Ishikawa (cell line): Measurements from ENCODE around the gene CROCC2.

Experiments
- CEBPB ChIP-seq: IDR thresholded peaks from 2 replicates; pipeline ENCODE4 v1.6.1; 2012
- CREB1 ChIP-seq: IDR thresholded peaks from 2 replicates; pipeline ENCODE4 v1.6.1; 2012; ENCODE audit warnings: low read depth
- EGR1 ChIP-seq: IDR thresholded peaks from 2 replicates; pipeline ENCODE4 v1.6.1; 2012
- EP300 ChIP-seq: IDR thresholded peaks from 2 replicates; pipeline ENCODE4 v1.6.1; 2012; ENCODE audit warnings: borderline replicate concordance
- FOXM1 ChIP-seq: IDR thresholded peaks from 2 replicates; pipeline ENCODE4 v1.6.1; 2012; ENCODE audit warnings: low read depth, borderline replicate concordance
- MAX ChIP-seq: IDR thresholded peaks from 2 replicates; pipeline ENCODE4 v1.6.1; 2012
- NFIC ChIP-seq: IDR thresholded peaks from 2 replicates; pipeline ENCODE4 v1.6.1; 2012
- RAD21 ChIP-seq: IDR thresholded peaks from 2 replicates; pipeline ENCODE4 v1.6.1; 2012; ENCODE audit warnings: low read depth
- REST ChIP-seq: IDR thresholded peaks from 2 replicates; pipeline ENCODE4 v1.6.1; 2012; ENCODE audit warnings: low read depth, mild to moderate bottlenecking
- TAF1 ChIP-seq: IDR thresholded peaks from 2 replicates; pipeline ENCODE4 v1.6.1; 2012; ENCODE audit warnings: low read depth, mild to moderate bottlenecking
- TCF12 ChIP-seq: IDR thresholded peaks from 2 replicates; pipeline ENCODE4 v1.6.1; 2012; ENCODE audit warnings: low read depth
- TEAD4 ChIP-seq: IDR thresholded peaks from 2 replicates; pipeline ENCODE4 v1.6.1; 2012
- USF1 ChIP-seq: IDR thresholded peaks from 2 replicates; pipeline ENCODE4 v1.6.1; 2012
- YY1 ChIP-seq: IDR thresholded peaks from 2 replicates; pipeline ENCODE4 v1.6.1; 2012; ENCODE audit warnings: low read depth
- ZBTB7A ChIP-seq: IDR thresholded peaks from 2 replicates; pipeline ENCODE4 v1.6.1; 2012; ENCODE audit warnings: low read depth

The CROCC2 gene

GRCh38 chr2:240901986-240902614 is 4.0 kb upstream of the CROCC2 start:
- TF ChIP-seq EP300 (no peak), NFIC (no peak), MAX (no peak), RAD21 (no peak), USF1 (no peak), TAF1 (no peak), EGR1 (no peak), ZBTB7A (no peak)

GRCh38 chr2:240902615-240903041 is 3.5 kb upstream of the CROCC2 start:
- TF ChIP-seq NFIC (peak; percentile 36; the same call in 1 of the 2 replicates), CREB1 (no peak), EP300 (peak; percentile 54; the same call in 1 of the 2 replicates), TCF12 (peak; percentile 57; the same call in 1 of the 2 replicates)

- TF ChIP-seq TEAD4 = no peak
- TF ChIP-seq CEBPB = no peak
- no peak for TF ChIP-seq CREB1
- TF ChIP-seq TAF1 = no peak
- no peak for TF ChIP-seq USF1
Measured at GRCh38 chr2:240903191-240904060, 2.7 kb upstream of the CROCC2 start.

- TF ChIP-seq TAF1 (no peak), TEAD4 (no peak), FOXM1 (no peak), USF1 (no peak), YY1 (no peak), EGR1 (no peak), REST (no peak), MAX (no peak), RAD21 (no peak), CEBPB (no peak), EP300 (peak; percentile 12; the same call in 1 of the 2 replicates), ZBTB7A (peak; percentile 43; the same call in 1 of the 2 replicates), CREB1 (no peak)
Measured at GRCh38 chr2:240904216-240905175, 1.6 kb upstream of the CROCC2 start.

GRCh38 chr2:240905176-240905781 is 857 bp upstream of the CROCC2 start:
- TF ChIP-seq CREB1 (no peak), TAF1 (0 out of 2 replicates have a peak, but pooled peaks have one; percentile 22), YY1 (peak; percentile 57), EGR1 (no peak), MAX (peak; percentile 56; the same call in 1 of the 2 replicates), FOXM1 (0 out of 2 replicates have a peak, but pooled peaks have one; percentile 34), NFIC (peak; percentile 92), ZBTB7A (peak; percentile 76; the same call in 1 of the 2 replicates), EP300 (peak; percentile 81), CEBPB (no peak), REST (no peak), USF1 (peak; percentile 52; the same call in 1 of the 2 replicates), TEAD4 (no peak; the same call in 1 of the 2 replicates), TCF12 (peak; percentile 90), RAD21 (peak; percentile 43; the same call in 1 of the 2 replicates)
